ENCODE data around the gene CCDC69. TPM values are rescaled to one million over a fixed set of nuclear protein-coding genes. Genes with fewer than 3 reads are reported as not detected.

The CCDC69 gene
- total RNA-seq, 1 experiment from 2014 or later, result 5.1 TPM

DNA sequence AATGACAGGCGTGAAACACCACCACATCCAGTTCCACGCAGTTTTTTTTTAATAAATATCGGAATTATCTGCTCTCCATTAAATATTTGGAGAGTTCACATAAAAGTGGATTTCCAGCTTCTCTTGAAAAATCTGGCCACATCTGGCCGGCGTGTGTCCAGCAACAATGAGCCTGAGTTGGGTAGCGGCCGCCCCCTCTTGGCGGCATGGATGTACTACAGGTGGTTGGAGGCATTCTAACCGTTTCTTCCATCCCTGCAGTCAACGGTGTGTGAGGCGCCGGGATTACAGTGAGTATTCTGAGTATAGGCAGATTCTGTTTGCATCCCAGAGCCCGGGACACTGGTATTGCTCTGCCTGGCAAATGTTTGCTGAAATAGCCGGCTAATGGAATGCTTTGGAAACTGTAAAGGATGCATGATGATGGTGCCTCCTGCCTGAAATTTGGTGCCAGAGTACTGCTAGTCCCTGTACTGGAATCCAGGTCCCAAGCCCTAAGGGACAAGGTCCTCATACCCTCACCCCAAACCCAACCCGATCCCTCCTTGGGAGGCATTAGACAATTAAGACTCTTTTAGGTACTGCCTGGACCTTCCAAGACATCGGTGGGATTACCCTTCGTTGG lies 15.5 kb upstream of the CCDC69 start:
- Mint-ChIP-seq H3K27ac (ENCODE audit: unreplicated experiment) (no peak overlapping the region), H3K27me3 (ENCODE audit: insufficient read depth, unreplicated experiment) (no peaks in the 10 kb centered on the region), H3K4me1 (ENCODE audit: low read depth, unreplicated experiment) (peaks cover 9% of the 10 kb centered on the region), H3K4me3 (ENCODE audit: unreplicated experiment) (no peak overlapping the region), H3K9me3 (ENCODE audit: unreplicated experiment) (no peaks in the 10 kb centered on the region), H3K36me3 (ENCODE audit: insufficient read depth, unreplicated experiment) (no peaks in the 10 kb centered on the region)
- BruUV-seq (replicated peaks), result no TSS peak
- DNase-seq, result peak; percentile 70 to 74
- no peaks in the 10 kb centered on the region for H3K27me3 ChIP-seq (replicated peaks; ENCODE audit: control insufficient read depth, insufficient read depth, low read length)
- peaks cover 9% of the 10 kb centered on the region for H3K4me1 ChIP-seq
- no peaks in the 10 kb centered on the region for H3K36me3 ChIP-seq (ENCODE audit: control insufficient read depth, insufficient read depth, low read length)
- H3K9me3 ChIP-seq, result no peaks in the 10 kb centered on the region
- TF ChIP-seq, protein P1, sequence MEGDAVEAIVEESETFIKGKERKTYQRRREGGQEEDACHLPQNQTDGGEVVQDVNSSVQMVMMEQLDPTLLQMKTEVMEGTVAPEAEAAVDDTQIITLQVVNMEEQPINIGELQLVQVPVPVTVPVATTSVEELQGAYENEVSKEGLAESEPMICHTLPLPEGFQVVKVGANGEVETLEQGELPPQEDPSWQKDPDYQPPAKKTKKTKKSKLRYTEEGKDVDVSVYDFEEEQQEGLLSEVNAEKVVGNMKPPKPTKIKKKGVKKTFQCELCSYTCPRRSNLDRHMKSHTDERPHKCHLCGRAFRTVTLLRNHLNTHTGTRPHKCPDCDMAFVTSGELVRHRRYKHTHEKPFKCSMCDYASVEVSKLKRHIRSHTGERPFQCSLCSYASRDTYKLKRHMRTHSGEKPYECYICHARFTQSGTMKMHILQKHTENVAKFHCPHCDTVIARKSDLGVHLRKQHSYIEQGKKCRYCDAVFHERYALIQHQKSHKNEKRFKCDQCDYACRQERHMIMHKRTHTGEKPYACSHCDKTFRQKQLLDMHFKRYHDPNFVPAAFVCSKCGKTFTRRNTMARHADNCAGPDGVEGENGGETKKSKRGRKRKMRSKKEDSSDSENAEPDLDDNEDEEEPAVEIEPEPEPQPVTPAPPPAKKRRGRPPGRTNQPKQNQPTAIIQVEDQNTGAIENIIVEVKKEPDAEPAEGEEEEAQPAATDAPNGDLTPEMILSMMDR (IDR thresholded peaks at IDR 0.05; ENCODE audit: insufficient read depth in 1 of 2, low read depth in 1 of 2, low read length in 1 of 2, severe bottlenecking in 1 of 2, unreplicated experiment in 1 of 2), result peak; percentile 87 to 92
- ChIA-PET POLR2A (no interaction called here), CTCF (interaction anchor here (0.7 to 1.7 kb wide), 10 partner anchors 10 to 237 kb away, joined by 3 to 13 read pairs (median 5); partner anchors contain the start of genes CCDC69 and GM2A)
- intact Hi-C loops (cut with micrococcal nuclease; ENCODE audit: unreplicated experiment), result loop anchor here (1.0 kb wide), 2 partner anchors 75 to 113 kb away; no protein-coding TSS in a partner anchor
- no peak overlapping the region for H3K4me3 ChIP-seq (ENCODE audit: low read depth, low read length)

DNA sequence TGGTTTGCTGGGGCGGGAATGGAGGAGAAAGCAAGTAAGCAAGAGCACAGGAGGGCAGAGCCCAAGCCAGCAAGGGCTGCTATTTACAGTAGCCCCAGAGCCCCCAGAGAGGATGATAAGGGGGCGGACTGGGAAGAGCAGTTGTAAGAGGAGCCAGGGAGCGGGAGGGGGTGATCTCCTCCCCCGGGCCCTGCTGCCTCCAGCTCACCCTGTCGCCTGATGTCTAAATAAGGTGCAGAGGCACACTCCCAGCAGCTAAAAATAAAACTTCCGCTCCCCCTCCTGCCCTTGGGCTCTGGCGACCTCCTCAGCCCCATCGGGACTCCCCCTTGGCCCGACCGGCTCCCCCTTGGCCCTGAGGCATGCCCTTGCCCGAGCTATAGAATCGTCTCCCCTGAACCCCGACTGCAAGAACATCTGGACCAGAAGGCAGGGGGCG lies 14.4 kb upstream of the CCDC69 start:
- POLR2A ChIA-PET, result no interaction called here
- no peaks in the 10 kb centered on the region for H3K9me3 Mint-ChIP-seq (ENCODE audit: unreplicated experiment)
- peaks cover under 1% of the 10 kb centered on the region for H3K27me3 Mint-ChIP-seq (ENCODE audit: insufficient read depth, unreplicated experiment)
- TF ChIP-seq, protein P1 (IDR thresholded peaks at IDR 0.05; ENCODE audit: insufficient read depth in 1 of 2, low read depth in 1 of 2, low read length in 1 of 2, severe bottlenecking in 1 of 2, unreplicated experiment in 1 of 2), result no peak
- H3K4me3 Mint-ChIP-seq (ENCODE audit: unreplicated experiment), result no peak overlapping the region
- Histone ChIP-seq H3K4me3 (ENCODE audit: low read depth, low read length) (no peak overlapping the region), H3K27me3 (replicated peaks; ENCODE audit: control insufficient read depth, insufficient read depth, low read length) (no peaks in the 10 kb centered on the region), H3K4me1 (peaks cover 9% of the 10 kb centered on the region), H3K9me3 (no peaks in the 10 kb centered on the region), H3K36me3 (ENCODE audit: control insufficient read depth, insufficient read depth, low read length) (no peaks in the 10 kb centered on the region)
- peaks cover 9% of the 10 kb centered on the region for H3K4me1 Mint-ChIP-seq (ENCODE audit: low read depth, unreplicated experiment)
- H3K27ac Mint-ChIP-seq (ENCODE audit: unreplicated experiment), result no peak overlapping the region
- CTCF ChIA-PET, result interaction anchor here (0.9 to 1.7 kb wide), 4 partner anchors 14 to 112 kb away, joined by 4 to 13 read pairs (median 10); partner anchors contain the start of genes CCDC69 and GM2A
- H3K36me3 Mint-ChIP-seq (ENCODE audit: insufficient read depth, unreplicated experiment), result no peaks in the 10 kb centered on the region
- intact Hi-C loops (cut with micrococcal nuclease; ENCODE audit: unreplicated experiment), result no loop called here
- DNase-seq, result no peak
- no TSS peak for BruUV-seq (replicated peaks)

DNA sequence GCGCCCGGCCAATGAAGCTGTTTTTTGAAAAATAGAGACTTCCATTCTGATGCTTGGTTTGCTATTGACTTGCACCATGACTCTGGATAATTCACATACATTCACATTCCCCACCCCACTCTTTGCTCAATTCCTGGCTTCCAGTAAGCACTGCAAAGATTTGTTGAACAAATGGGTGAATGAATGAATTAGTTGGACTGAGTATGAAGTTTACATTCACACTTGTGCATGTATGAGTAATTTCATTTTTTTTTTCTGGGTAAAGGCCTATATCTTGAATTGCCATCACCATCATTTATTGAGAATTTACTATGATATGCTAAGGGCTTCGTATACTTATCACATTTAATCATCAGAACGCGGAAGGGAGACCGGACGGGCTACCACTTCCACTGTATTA lies 13.8 kb upstream of the CCDC69 start:
- Mint-ChIP-seq H3K4me3 (ENCODE audit: unreplicated experiment) (no peak overlapping the region), H3K9me3 (ENCODE audit: unreplicated experiment) (no peaks in the 10 kb centered on the region), H3K4me1 (ENCODE audit: low read depth, unreplicated experiment) (peaks cover 9% of the 10 kb centered on the region), H3K27me3 (ENCODE audit: insufficient read depth, unreplicated experiment) (peaks cover 3% of the 10 kb centered on the region), H3K36me3 (ENCODE audit: insufficient read depth, unreplicated experiment) (no peaks in the 10 kb centered on the region), H3K27ac (ENCODE audit: unreplicated experiment) (no peak overlapping the region)
- BruUV-seq (replicated peaks), result no TSS peak
- ChIA-PET CTCF (interaction anchor here (1.7 kb wide), 1 partner anchor 15 kb away, joined by 11 read pairs; the partner anchor contains the start of gene GM2A), POLR2A (no interaction called here)
- H3K4me1 ChIP-seq, result peaks cover 9% of the 10 kb centered on the region
- no peaks in the 10 kb centered on the region for H3K36me3 ChIP-seq (ENCODE audit: control insufficient read depth, insufficient read depth, low read length)
- H3K27me3 ChIP-seq (replicated peaks; ENCODE audit: control insufficient read depth, insufficient read depth, low read length), result no peaks in the 10 kb centered on the region
- TF ChIP-seq, protein P1 (IDR thresholded peaks at IDR 0.05; ENCODE audit: insufficient read depth in 1 of 2, low read depth in 1 of 2, low read length in 1 of 2, severe bottlenecking in 1 of 2, unreplicated experiment in 1 of 2), result no peak
- intact Hi-C loops (cut with micrococcal nuclease; ENCODE audit: unreplicated experiment), result no loop called here
- no peak for DNase-seq
- H3K4me3 ChIP-seq (ENCODE audit: low read depth, low read length), result no peak overlapping the region
- H3K9me3 ChIP-seq, result no peaks in the 10 kb centered on the region
